K562 (cell line): Measurements from ENCODE around the gene ERN1. TPM values are rescaled to one million over a fixed set of nuclear protein-coding genes. Genes with fewer than 3 reads are reported as not detected.

Source experiments
- ATAC-seq: fragments of 200-7000 bp; cut with Tn5 transposase; 3 replicates; pipeline ENCODE4 v1.9.1; 2020; ENCODE audit warnings: moderate library complexity
- BruUV-seq: library from RNA; stranded (reverse); fragments of 400-500 nt; replicated peaks from 2 replicates; lab custom pipeline; 2021; lab: Mats Ljungman, UMichigan
- CTCF ChIA-PET: fragments of 300-600 bp; formaldehyde crosslinking; extraction: SDS; loops from one replicate; lab custom pipeline; 2021; ENCODE audit warnings: low intra/inter-chr PET ratio; lab: Yijun Ruan, JAX
- POLR2A ChIA-PET: fragments of 300-600, 350-650 bp; sonication (Branson Sonifier 250); formaldehyde crosslinking; extraction: SDS; loops from one replicate; lab custom pipeline; 2021; ENCODE audit warnings: antibody characterized with exemption, inconsistent platforms; lab: Yijun Ruan, JAX
- DNase-seq, 4 experiments: peaks; one replicate each; pipeline versions ENCODE4 v3.0.0 to v3.0.0-alpha.2; 2011 to 2018; ENCODE audit warnings: low spot score in 3 of 4, mixed read lengths in 3 of 4; ENCODE audit errors: extremely low read depth in 1 of 4
- FAIRE-seq: peaks from 2 replicates; lab custom pipeline; 2011; peaks lifted over from hg19 to GRCh38; lab: Jason Lieb, UNC
- H2AFZ ChIP-seq: 2 replicates; pipeline ENCODE4 v1.6.0; 2011; ENCODE audit warnings: low read depth, low read length, control low read depth, inconsistent platforms
- H3K27ac ChIP-seq: fragments of 200-600 bp; 3 replicates; pipeline ENCODE4 v1.8.0; 2011; ENCODE audit warnings: low read depth, mild to moderate bottlenecking, control low read depth, inconsistent platforms, low read length, moderate library complexity, mixed read lengths; ENCODE audit errors: extremely low read depth
- H3K27me3 ChIP-seq, 2 experiments: fragments of 300-600 bp in 1 of 2; 2 replicates in 1 of 2; 3 replicates in 1 of 2; pipeline versions ENCODE4 v1.6.0 to v1.8.0; 2011; ENCODE audit warnings: inconsistent platforms in 2 of 2, low read length in 2 of 2, mild to moderate bottlenecking in 1 of 2, mixed read lengths in 1 of 2, moderate library complexity in 1 of 2; ENCODE audit not compliant: control insufficient read depth in 2 of 2, insufficient read depth in 2 of 2
- H3K36me3 ChIP-seq: fragments of 300-600 bp; 3 replicates; pipeline ENCODE4 v1.8.0; 2011; ENCODE audit warnings: mild to moderate bottlenecking, low read length, inconsistent platforms; ENCODE audit not compliant: control insufficient read depth, insufficient read depth
- H3K4me1 ChIP-seq, 2 experiments: fragments of 200-600 bp in 1 of 2; replicated peaks in 1 of 2; 2 replicates in 1 of 2; 3 replicates in 1 of 2; pipeline versions ENCODE4 v1.5.1 to v1.8.0; 2011; ENCODE audit warnings: inconsistent platforms in 2 of 2, low read length in 2 of 2, mild to moderate bottlenecking in 1 of 2, mixed read lengths in 1 of 2, moderate library complexity in 1 of 2; ENCODE audit not compliant: control insufficient read depth in 2 of 2, insufficient read depth in 2 of 2
- H3K4me2 ChIP-seq: 2 replicates; pipeline ENCODE4 v1.6.1; 2011; ENCODE audit warnings: low read length, control low read depth, inconsistent platforms, mixed read lengths; ENCODE audit not compliant: insufficient read depth
- H3K4me3 ChIP-seq: fragments of 200-600 bp; sonication (generic), shearing (Covaris generic); 2 replicates; pipeline ENCODE4 v1.5.1; 2016; ENCODE audit warnings: control low read depth, inconsistent platforms
- H3K79me2 ChIP-seq: fragments of 200-600 bp; 3 replicates; pipeline ENCODE4 v1.8.0; 2011; ENCODE audit warnings: low read length, inconsistent platforms; ENCODE audit not compliant: control insufficient read depth, insufficient read depth
- H3K9ac ChIP-seq, 2 experiments: 2 replicates each; pipeline versions ENCODE4 v1.6.0 to v1.6.1; 2011; ENCODE audit warnings: low read depth in 2 of 2, low read length in 2 of 2, control low read depth in 1 of 2, inconsistent platforms in 1 of 2, mild to moderate bottlenecking in 1 of 2, mixed read lengths in 1 of 2; ENCODE audit not compliant: insufficient read depth in 1 of 2
- H3K9me1 ChIP-seq: one replicate; pipeline ENCODE4 v1.6.0; 2011; ENCODE audit warnings: inconsistent platforms, mild to moderate bottlenecking, low read length, moderate library complexity; ENCODE audit not compliant: control insufficient read depth, insufficient read depth
- H3K9me3 ChIP-seq: replicated peaks from 2 replicates; pipeline ENCODE4 v1.5.1; 2011; ENCODE audit warnings: low read depth, low read length, inconsistent platforms; ENCODE audit not compliant: control insufficient read depth, insufficient read depth
- H4K20me1 ChIP-seq: replicated peaks from 2 replicates; pipeline ENCODE4 v1.6.1; 2011; ENCODE audit warnings: low read length, inconsistent platforms, mixed read lengths; ENCODE audit not compliant: control insufficient read depth, insufficient read depth
- CREB1 ChIP-seq, 2 experiments: sonication (generic) in 1 of 2; formaldehyde crosslinking in 1 of 2; IDR thresholded peaks; 2 replicates each; pipeline versions ENCODE4 v1.6.1 to v1.8.0; 2012 to 2022; ENCODE audit warnings: inconsistent platforms in 1 of 2, mild to moderate bottlenecking in 1 of 2, missing genetic modification reagents in 1 of 2, moderate library complexity in 1 of 2
- FUS ChIP-seq: fragments of 200-400 bp; formaldehyde crosslinking; optimal IDR thresholded peaks from 2 replicates; pipeline ENCODE3; 2017; ENCODE audit warnings: low read depth, low read length
- GTF2E2 ChIP-seq: fragments of 200-800 bp; sonication (Bioruptor generic); IDR thresholded peaks from 2 replicates; pipeline ENCODE4 v1.6.1; 2016; ENCODE audit warnings: missing genetic modification characterization, missing compliant biosample characterization
- HNRNPUL1 ChIP-seq: fragments of 200-400 bp; formaldehyde crosslinking; IDR thresholded peaks from 2 replicates; pipeline ENCODE4 v1.6.1; 2017; ENCODE audit warnings: low read length
- KAT7 ChIP-seq: sonication (generic); formaldehyde crosslinking; IDR thresholded peaks from 2 replicates; pipeline ENCODE4 v1.8.0; 2022; ENCODE audit warnings: missing genetic modification reagents, mild to moderate bottlenecking, borderline replicate concordance
- LCOR ChIP-seq: sonication (generic); formaldehyde crosslinking; IDR thresholded peaks from 2 replicates; pipeline ENCODE4 v1.8.0; 2022; ENCODE audit warnings: mild to moderate bottlenecking, missing genetic modification reagents
- MXI1 ChIP-seq: IDR thresholded peaks from 2 replicates; pipeline ENCODE4 v1.6.1; 2011; ENCODE audit warnings: low read depth, mild to moderate bottlenecking, improper control_type of control experiment, low read length
- ZNF134 ChIP-seq: fragments of 250-450 bp; sonication (Bioruptor Pico); conservative IDR thresholded peaks from 2 replicates; pipeline ENCODE4 v1.4.0; 2020
- WGBS: fragments of 100-300 bp; shearing (Covaris generic); methylation state at CpG from one replicate; pipeline ENCODE4 v1.1.6; 2016; ENCODE audit warnings: low coverage, mixed read lengths; ENCODE audit not compliant: insufficient coverage; ENCODE audit errors: missing lambda C conversion rate; 5-methylcytosine and 5-hydroxymethylcytosine counted together
- in situ Hi-C: fragments of 300-500 bp; cut with MboI; formaldehyde crosslinking; loops from 4 replicates; pipeline ENCODE4 v1.15.0; 2018; ENCODE audit warnings: inconsistent platforms, mixed read lengths
- intact Hi-C: fragments of 100-400 bp; cut with micrococcal nuclease; formaldehyde crosslinking; loops from 2 replicates; pipeline ENCODE4 v1.14.2; 2022
- polyA plus RNA-seq, 8 experiments: library from polyadenylated mRNA; depleted of rRNA in 4 of 8; stranded (reverse) in 5 of 8; unstranded in 3 of 8; fragments of >200 nt; fragmentation: Nextera tagmentation in 2 of 8; fragmentation: Illumina TruSeq in 1 of 8; extraction: Ambion mirVana in 2 of 8; extraction: Trizol in 1 of 8; gene quantifications; 2 replicates each; pipeline versions ENCODE4 v1.2.1 to v1.2.3, GENCODE V29; 2011 to 2014; ENCODE audit warnings: inconsistent platforms in 1 of 8, missing spikeins in 1 of 8
- total RNA-seq, 7 experiments: library from RNA; depleted of rRNA in 6 of 7; stranded (reverse); fragments of >200 nt in 6 of 7; fragmentation: Illumina TruSeq in 2 of 7; extraction: Trizol in 2 of 7; gene quantifications; 2 replicates each; pipeline versions ENCODE4 v1.2.1 to v1.2.3, GENCODE V29; 2011 to 2021; ENCODE audit warnings: low replicate concordance in 1 of 7
- TF ChIP-seq, protein P1 (sequence below): sonication (generic); formaldehyde crosslinking; IDR thresholded peaks from 2 replicates; pipeline ENCODE4 v1.8.0; 2022; ENCODE audit warnings: missing genetic modification reagents, mild to moderate bottlenecking, borderline replicate concordance
- TF ChIP-seq, protein P2 (sequence below): fragments of 250-450 bp; sonication (Bioruptor Pico); IDR thresholded peaks from 2 replicates; pipeline ENCODE4 v1.4.0; 2020; ENCODE audit warnings: borderline replicate concordance
- TF ChIP-seq, protein P3 (sequence below): sonication (generic); formaldehyde crosslinking; IDR thresholded peaks from 2 replicates; pipeline ENCODE4 v1.9.0; 2022; ENCODE audit warnings: mild to moderate bottlenecking, missing genetic modification reagents
- TF ChIP-seq, protein P4 (sequence below): fragments of 250-450 bp; sonication (Bioruptor Pico); IDR thresholded peaks from 2 replicates; pipeline ENCODE4 v1.6.1; 2021; ENCODE audit warnings: mild to moderate bottlenecking
- TF ChIP-seq, protein P5 (sequence below), 2 experiments: fragments of 200-800 bp in 1 of 2; sonication (Bioruptor generic) in 1 of 2; sonication (generic) in 1 of 2; formaldehyde crosslinking in 1 of 2; IDR thresholded peaks in 1 of 2; conservative IDR thresholded peaks in 1 of 2; 2 replicates each; pipeline versions ENCODE4 v1.5.0 to v1.6.1; 2016 to 2020; ENCODE audit warnings: missing compliant biosample characterization in 1 of 2, missing genetic modification characterization in 1 of 2, missing genetic modification reagents in 1 of 2

The ERN1 gene
- total and polyA plus RNA-seq, 9 of the 15 experiments (the other 6 are each of a cell fraction or from before 2014, with no cell fraction given), result 2.1 to 22.5 (median 7.3) TPM

DNA sequence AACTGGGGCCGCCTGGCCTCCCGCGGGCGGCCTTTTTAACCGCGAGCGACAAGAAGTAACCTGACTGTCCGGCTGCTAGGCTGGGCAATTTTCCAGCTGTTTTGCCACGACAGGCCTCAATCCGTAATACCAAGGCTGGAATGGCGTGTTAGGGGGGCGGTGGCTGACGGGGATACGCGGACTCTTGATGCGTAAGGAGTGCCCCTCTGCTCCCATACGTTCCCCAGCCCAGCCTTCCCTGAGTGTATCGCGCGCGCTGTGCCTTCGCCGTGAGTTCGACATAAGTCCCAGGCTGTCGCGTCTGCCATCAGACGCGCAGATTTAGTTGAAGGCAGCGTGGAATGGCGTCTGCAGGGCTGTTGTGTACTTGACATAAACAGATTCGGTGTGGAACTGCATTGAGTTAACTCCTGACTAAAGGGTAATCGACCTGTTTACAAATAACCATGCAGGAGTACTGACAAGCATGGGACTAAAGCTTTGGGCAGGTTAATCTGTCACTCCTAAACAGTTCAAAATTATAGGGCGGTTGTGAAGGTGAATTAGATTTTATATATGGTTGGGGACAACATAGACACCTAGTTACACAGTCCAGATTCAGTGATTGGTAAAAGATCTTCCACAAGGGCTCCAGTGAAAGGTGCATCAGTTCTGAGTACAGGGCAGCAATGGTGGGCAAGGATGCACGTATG, 16.6 kb upstream of the ERN1 start:
- Histone ChIP-seq H3K27ac (peak overlapping the region; percentile 93), H3K4me1 (peaks cover 9 to 17% of the 10 kb centered on the region in 2 experiments; a peak in 4 of 5 replicates), H2AFZ (no peak overlapping the region), H3K36me3 (peaks cover 52% of the 10 kb centered on the region), H3K27me3 (no peaks in the 10 kb centered on the region), H3K9me1 (no peaks in the 10 kb centered on the region), H3K9ac (peak overlapping the region; percentile 94 to 97), H3K4me2 (peak overlapping the region; percentile 87), H3K4me3 (peak overlapping the region; percentile 64), H3K79me2 (peaks cover 25% of the 10 kb centered on the region), H4K20me1 (no peaks in the 10 kb centered on the region), H3K9me3 (no peaks in the 10 kb centered on the region)
- ChIA-PET CTCF (no interaction called here), POLR2A (interaction anchor here (0.6 to 4.4 kb wide), 45 partner anchors 8 to 359 kb away, joined by 3 to 35 read pairs (median 6); partner anchors contain the start of genes ERN1 and POLG2)
- ATAC-seq (peak; percentile 68), FAIRE-seq (no peak), DNase-seq (peak in 3 of 4 experiments; percentile 46 to 69 (median 67))
- under 1% methylated on average over 34 of the region's 34 CpGs for WGBS
- in situ Hi-C loops (no loop called here), intact Hi-C loops (loop anchor here (2.0 to 10.0 kb wide), 3 partner anchors 116 to 372 kb away; partner anchors contain the start of genes CCDC47, DDX42 and TEX2)
- TSS peak; percentile 77 for BruUV-seq
- TF ChIP-seq GTF2E2 (tag) (no peak), KAT7 (CRISPR knock-in tag) (peak; percentile 98), ZNF134 (CRISPR knock-in tag) (0 out of 2 replicates have a peak, but pooled peaks have one; percentile 14), HNRNPUL1 (peak; percentile 93), FUS (peak; percentile 15), LCOR (CRISPR knock-in tag) (peak; percentile 78; the same call in 1 of the 2 replicates), MXI1 (no peak), CREB1 (IDR thresholded peaks at IDR 0.05) (peak; percentile 7; the same call in 1 of the 2 replicates), CREB1 (CRISPR knock-in tag; IDR thresholded peaks at IDR 0.05) (0 out of 2 replicates have a peak, but pooled peaks have one; percentile 4)
- TF ChIP-seq, protein P1, sequence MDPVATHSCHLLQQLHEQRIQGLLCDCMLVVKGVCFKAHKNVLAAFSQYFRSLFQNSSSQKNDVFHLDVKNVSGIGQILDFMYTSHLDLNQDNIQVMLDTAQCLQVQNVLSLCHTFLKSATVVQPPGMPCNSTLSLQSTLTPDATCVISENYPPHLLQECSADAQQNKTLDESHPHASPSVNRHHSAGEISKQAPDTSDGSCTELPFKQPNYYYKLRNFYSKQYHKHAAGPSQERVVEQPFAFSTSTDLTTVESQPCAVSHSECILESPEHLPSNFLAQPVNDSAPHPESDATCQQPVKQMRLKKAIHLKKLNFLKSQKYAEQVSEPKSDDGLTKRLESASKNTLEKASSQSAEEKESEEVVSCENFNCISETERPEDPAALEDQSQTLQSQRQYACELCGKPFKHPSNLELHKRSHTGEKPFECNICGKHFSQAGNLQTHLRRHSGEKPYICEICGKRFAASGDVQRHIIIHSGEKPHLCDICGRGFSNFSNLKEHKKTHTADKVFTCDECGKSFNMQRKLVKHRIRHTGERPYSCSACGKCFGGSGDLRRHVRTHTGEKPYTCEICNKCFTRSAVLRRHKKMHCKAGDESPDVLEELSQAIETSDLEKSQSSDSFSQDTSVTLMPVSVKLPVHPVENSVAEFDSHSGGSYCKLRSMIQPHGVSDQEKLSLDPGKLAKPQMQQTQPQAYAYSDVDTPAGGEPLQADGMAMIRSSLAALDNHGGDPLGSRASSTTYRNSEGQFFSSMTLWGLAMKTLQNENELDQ (CRISPR knock-in tag), result 0 out of 2 replicates have a peak, but pooled peaks have one; percentile 30
- TF ChIP-seq, protein P2, sequence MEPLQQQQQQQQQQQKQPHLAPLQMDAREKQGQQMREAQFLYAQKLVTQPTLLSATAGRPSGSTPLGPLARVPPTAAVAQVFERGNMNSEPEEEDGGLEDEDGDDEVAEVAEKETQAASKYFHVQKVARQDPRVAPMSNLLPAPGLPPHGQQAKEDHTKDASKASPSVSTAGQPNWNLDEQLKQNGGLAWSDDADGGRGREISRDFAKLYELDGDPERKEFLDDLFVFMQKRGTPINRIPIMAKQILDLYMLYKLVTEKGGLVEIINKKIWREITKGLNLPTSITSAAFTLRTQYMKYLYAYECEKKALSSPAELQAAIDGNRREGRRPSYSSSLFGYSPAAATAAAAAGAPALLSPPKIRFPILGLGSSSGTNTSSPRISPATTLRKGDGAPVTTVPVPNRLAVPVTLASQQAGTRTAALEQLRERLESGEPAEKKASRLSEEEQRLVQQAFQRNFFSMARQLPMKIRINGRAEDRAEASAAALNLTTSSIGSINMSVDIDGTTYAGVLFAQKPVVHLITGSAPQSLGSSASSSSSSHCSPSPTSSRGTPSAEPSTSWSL, result no peak
- TF ChIP-seq, protein P3, sequence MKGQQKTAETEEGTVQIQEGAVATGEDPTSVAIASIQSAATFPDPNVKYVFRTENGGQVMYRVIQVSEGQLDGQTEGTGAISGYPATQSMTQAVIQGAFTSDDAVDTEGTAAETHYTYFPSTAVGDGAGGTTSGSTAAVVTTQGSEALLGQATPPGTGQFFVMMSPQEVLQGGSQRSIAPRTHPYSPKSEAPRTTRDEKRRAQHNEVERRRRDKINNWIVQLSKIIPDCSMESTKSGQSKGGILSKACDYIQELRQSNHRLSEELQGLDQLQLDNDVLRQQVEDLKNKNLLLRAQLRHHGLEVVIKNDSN (CRISPR knock-in tag), result no peak
- TF ChIP-seq, protein P4, sequence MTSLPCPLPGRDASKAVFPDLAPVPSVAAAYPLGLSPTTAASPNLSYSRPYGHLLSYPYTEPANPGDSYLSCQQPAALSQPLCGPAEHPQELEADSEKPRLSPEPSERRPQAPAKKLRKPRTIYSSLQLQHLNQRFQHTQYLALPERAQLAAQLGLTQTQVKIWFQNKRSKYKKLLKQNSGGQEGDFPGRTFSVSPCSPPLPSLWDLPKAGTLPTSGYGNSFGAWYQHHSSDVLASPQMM (CRISPR knock-in tag), result no peak
- TF ChIP-seq, protein P5, sequence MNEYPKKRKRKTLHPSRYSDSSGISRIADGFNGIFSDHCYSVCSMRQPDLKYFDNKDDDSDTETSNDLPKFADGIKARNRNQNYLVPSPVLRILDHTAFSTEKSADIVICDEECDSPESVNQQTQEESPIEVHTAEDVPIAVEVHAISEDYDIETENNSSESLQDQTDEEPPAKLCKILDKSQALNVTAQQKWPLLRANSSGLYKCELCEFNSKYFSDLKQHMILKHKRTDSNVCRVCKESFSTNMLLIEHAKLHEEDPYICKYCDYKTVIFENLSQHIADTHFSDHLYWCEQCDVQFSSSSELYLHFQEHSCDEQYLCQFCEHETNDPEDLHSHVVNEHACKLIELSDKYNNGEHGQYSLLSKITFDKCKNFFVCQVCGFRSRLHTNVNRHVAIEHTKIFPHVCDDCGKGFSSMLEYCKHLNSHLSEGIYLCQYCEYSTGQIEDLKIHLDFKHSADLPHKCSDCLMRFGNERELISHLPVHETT (CRISPR knock-in tag; conservative IDR thresholded peaks at IDR 0.05 in 1 of 2, IDR thresholded peaks at IDR 0.05 in 1 of 2), result peak in 1 of 2 experiments; percentile 5; a peak in 1 of 4 replicates
